ENCODE measurements around the gene NEAT1. TPM values are rescaled to one million over a fixed set of nuclear protein-coding genes. Genes with fewer than 3 reads are reported as not detected.
A peak's percentile ranks its signal among the peaks of the same experiment; 100 is the strongest.

The NEAT1 gene
- total RNA-seq, 1 donor, result 818 TPM

DNA sequence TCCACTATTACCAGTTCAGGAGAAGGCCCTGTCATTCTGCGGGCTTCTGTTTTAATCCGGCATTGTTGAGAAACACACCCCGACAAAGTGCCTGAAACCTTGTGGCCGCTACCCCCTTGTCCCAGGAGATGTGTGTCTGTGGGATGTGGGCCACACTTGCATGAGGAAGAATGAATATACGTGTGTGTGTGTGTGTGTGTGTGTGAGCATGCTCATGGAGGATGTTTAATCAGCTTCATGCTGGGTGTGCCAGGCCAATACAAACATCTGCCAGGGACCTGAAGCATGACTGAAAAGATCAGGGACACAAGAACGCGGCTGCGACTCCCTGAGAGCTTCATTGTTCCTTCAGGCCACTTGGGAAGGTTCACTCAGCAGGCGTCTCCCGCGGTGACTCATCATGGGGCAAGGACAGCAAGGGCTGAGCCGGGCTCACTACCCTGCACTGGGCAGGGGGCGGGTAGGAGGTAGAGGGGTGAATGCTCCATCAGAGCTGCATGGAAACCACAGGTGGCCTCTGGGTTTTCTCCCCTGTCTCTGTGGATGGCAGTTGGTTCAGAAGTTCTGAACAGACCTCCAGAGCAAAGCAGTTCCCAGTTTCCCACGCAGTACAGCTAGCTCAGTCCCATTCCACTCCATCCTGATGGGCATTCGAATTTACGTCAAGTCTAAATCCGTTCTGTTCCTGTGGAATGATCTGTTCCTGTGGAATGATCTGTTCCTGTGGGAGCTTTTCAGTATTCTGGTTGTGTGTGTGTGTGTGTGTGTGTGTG, 69.2 kb downstream of the NEAT1 start:
- Histone ChIP-seq H3K27me3 (ENCODE audit: insufficient read depth, low read length) (no peaks in the 10 kb centered on the region), H3K9me3 (ENCODE audit: low read depth, low read length) (no peaks in the 10 kb centered on the region), H2AFZ (ENCODE audit: low read length) (no peak overlapping the region), H3K79me2 (ENCODE audit: insufficient read depth, low read length) (peaks cover 61% of the 10 kb centered on the region), H3K4me3 (ENCODE audit: insufficient read depth, low read length) (peak overlapping the region; percentile 45), H3K27ac (ENCODE audit: low read depth, low read length) (peak overlapping the region; percentile 95), H3K4me1 (ENCODE audit: insufficient read depth, low read length) (peaks cover 89% of the 10 kb centered on the region), H3K4me2 (ENCODE audit: insufficient read depth, low read length) (peak overlapping the region; percentile 75), H4K20me1 (ENCODE audit: insufficient read depth, low read length) (no peaks in the 10 kb centered on the region), H3K36me3 (ENCODE audit: insufficient read depth, low read length) (no peaks in the 10 kb centered on the region)
- DNase-seq (ENCODE audit: insufficient read length, low spot score, missing footprints), result peak; percentile 82
- no peak for TF ChIP-seq CTCF (IDR thresholded peaks at IDR 0.05; ENCODE audit: extremely low read depth, low read depth, low read length)

DNA sequence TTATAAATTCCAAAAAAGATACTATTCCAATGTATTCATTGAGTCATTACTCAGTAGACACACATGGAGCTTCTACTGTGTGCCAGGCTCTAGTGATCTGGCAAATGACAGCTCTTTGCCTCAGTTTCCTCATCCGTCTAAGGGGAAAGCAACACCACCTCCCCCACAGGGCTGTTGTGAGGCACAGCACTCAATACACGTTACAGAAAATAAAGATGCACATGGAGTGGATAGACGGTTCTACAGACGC, 69.7 kb downstream of the NEAT1 start:
- H4K20me1 ChIP-seq (ENCODE audit: insufficient read depth, low read length), result no peaks in the 10 kb centered on the region
- H3K36me3 ChIP-seq (ENCODE audit: insufficient read depth, low read length), result no peaks in the 10 kb centered on the region
- peaks cover 88% of the 10 kb centered on the region for H3K4me1 ChIP-seq (ENCODE audit: insufficient read depth, low read length)
- H3K4me2 ChIP-seq (ENCODE audit: insufficient read depth, low read length), result peak overlapping the region; percentile 75
- H3K27me3 ChIP-seq (ENCODE audit: insufficient read depth, low read length), result no peaks in the 10 kb centered on the region
- TF ChIP-seq CTCF (IDR thresholded peaks at IDR 0.05; ENCODE audit: extremely low read depth, low read depth, low read length), result no peak
- no peak overlapping the region for H2AFZ ChIP-seq (ENCODE audit: low read length)
- H3K4me3 ChIP-seq (ENCODE audit: insufficient read depth, low read length), result peak overlapping the region; percentile 36
- peaks cover 64% of the 10 kb centered on the region for H3K79me2 ChIP-seq (ENCODE audit: insufficient read depth, low read length)
- peak; percentile 36 for DNase-seq (ENCODE audit: insufficient read length, low spot score, missing footprints)
- peak overlapping the region; percentile 95 for H3K27ac ChIP-seq (ENCODE audit: low read depth, low read length)
- no peaks in the 10 kb centered on the region for H3K9me3 ChIP-seq (ENCODE audit: low read depth, low read length)

GRCh38 chr11:65492637-65493366, 70.2 kb downstream of the NEAT1 start:
- Histone ChIP-seq H3K9me3 (ENCODE audit: low read depth, low read length) (no peaks in the 10 kb centered on the region), H3K4me1 (ENCODE audit: insufficient read depth, low read length) (peaks cover 88% of the 10 kb centered on the region), H2AFZ (ENCODE audit: low read length) (no peak overlapping the region), H3K79me2 (ENCODE audit: insufficient read depth, low read length) (peaks cover 66% of the 10 kb centered on the region), H3K27ac (ENCODE audit: low read depth, low read length) (peak overlapping the region; percentile 95), H3K4me2 (ENCODE audit: insufficient read depth, low read length) (peak overlapping the region; percentile 75), H3K36me3 (ENCODE audit: insufficient read depth, low read length) (no peaks in the 10 kb centered on the region), H3K4me3 (ENCODE audit: insufficient read depth, low read length) (peak overlapping the region; percentile 36), H3K27me3 (ENCODE audit: insufficient read depth, low read length) (no peaks in the 10 kb centered on the region), H4K20me1 (ENCODE audit: insufficient read depth, low read length) (no peaks in the 10 kb centered on the region)
- DNase-seq (ENCODE audit: insufficient read length, low spot score, missing footprints), result peak; percentile 71
- TF ChIP-seq CTCF (IDR thresholded peaks at IDR 0.05; ENCODE audit: extremely low read depth, low read depth, low read length), result no peak
